ENCODE data around the gene PPDPF. TPM values are rescaled to one million over a fixed set of nuclear protein-coding genes. Genes with fewer than 3 reads are reported as not detected.

The PPDPF gene
- total and polyA plus RNA-seq, 5 experiments from 2014 or later, result 47.4 to 229 (median 93.1) TPM

GRCh38 chr20:63520934-63521601 lies 503 bp downstream of the PPDPF start:
- Mint-ChIP-seq H3K9me3 (peaks cover 0 to 8% (median 1%) of the 10 kb centered on the region in 9 donors), H3K27ac (peak overlapping the region in 6 of 10 donors; percentile 31 to 88 (median 62)), H3K4me1 (peaks cover 12 to 24% (median 17%) of the 10 kb centered on the region in 4 donors), H3K36me3 (peaks cover 0 to 17% (median 16%) of the 10 kb centered on the region in 3 donors), H3K27me3 (no peaks in the 10 kb centered on the region), H3K4me3 (peak overlapping the region; percentile 69 to 89 (median 76))
- DNase-seq (peak in 9 of 10 donors; percentile 58 to 84 (median 75)), ATAC-seq (peak; percentile 56 to 73)
- POLR2A ChIA-PET, result interaction anchor here (0.7 to 7.8 kb wide), 35 partner anchors 10 to 735 kb away, joined by 3 to 174 read pairs (median 5); partner anchors contain the start of genes ARFRP1, GMEB2, LIME1 and PCMTD2

GRCh38 chr20:63521602-63522001 lies 1.0 kb downstream of the PPDPF start:
- H3K4me3 Mint-ChIP-seq, result peak overlapping the region; percentile 58 to 89 (median 76)
- H3K36me3 Mint-ChIP-seq, result peaks cover 0 to 17% (median 16%) of the 10 kb centered on the region in 3 donors
- no peaks in the 10 kb centered on the region for H3K27me3 Mint-ChIP-seq
- POLR2A ChIA-PET, result interaction anchor here (0.7 to 7.8 kb wide), 34 partner anchors 11 to 734 kb away, joined by 3 to 174 read pairs (median 5); partner anchors contain the start of genes ARFRP1, GMEB2, LIME1 and PCMTD2
- peak overlapping the region in 6 of 10 donors; percentile 31 to 88 (median 62) for H3K27ac Mint-ChIP-seq
- peak in 1 of 10 donors; percentile 64 for DNase-seq
- peaks cover 0 to 8% (median 1%) of the 10 kb centered on the region in 9 donors for H3K9me3 Mint-ChIP-seq
- peaks cover 12 to 24% (median 19%) of the 10 kb centered on the region in 4 donors for H3K4me1 Mint-ChIP-seq
- ATAC-seq, result no peak

GRCh38 chr20:63522091-63522868 lies 1.7 kb downstream of the PPDPF start:
- POLR2A ChIA-PET, result interaction anchor here (0.7 to 7.8 kb wide), 10 partner anchors 12 to 434 kb away, joined by 3 to 174 read pairs (median 6); partner anchors contain the start of genes ARFRP1, GMEB2, PTK6 and RTEL1
- Mint-ChIP-seq H3K4me3 (peak overlapping the region; percentile 58 to 81 (median 70)), H3K9me3 (peaks cover 0 to 8% (median 1%) of the 10 kb centered on the region in 9 donors), H3K36me3 (peaks cover 0 to 17% (median 16%) of the 10 kb centered on the region in 3 donors), H3K27me3 (no peaks in the 10 kb centered on the region), H3K4me1 (peaks cover 12 to 24% (median 19%) of the 10 kb centered on the region in 4 donors), H3K27ac (peak overlapping the region in 9 of 10 donors; percentile 39 to 88 (median 79))
- peak in 1 of 10 donors; percentile 62 for DNase-seq
- ATAC-seq, result no peak

GRCh38 chr20:63522981-63523611 lies 2.5 kb downstream of the PPDPF start:
- Mint-ChIP-seq H3K4me3 (peak overlapping the region in 8 of 10 donors; percentile 28 to 81 (median 72)), H3K4me1 (peaks cover 8 to 24% (median 17%) of the 10 kb centered on the region in 4 donors), H3K27me3 (no peaks in the 10 kb centered on the region), H3K9me3 (peaks cover 0 to 7% (median 1%) of the 10 kb centered on the region in 9 donors), H3K27ac (peak overlapping the region in 4 of 10 donors; percentile 18 to 88 (median 60)), H3K36me3 (peaks cover 0 to 17% (median 16%) of the 10 kb centered on the region in 3 donors)
- ATAC-seq (no peak), DNase-seq (peak in 1 of 10 donors; percentile 59)
- POLR2A ChIA-PET, result interaction anchor here (0.6 to 7.8 kb wide), 8 partner anchors 11 to 387 kb away, joined by 3 to 174 read pairs (median 4); partner anchors contain the start of genes GMEB2, PTK6 and RTEL1

GRCh38 chr20:63525185-63525584 lies 4.6 kb downstream of the PPDPF start:
- H3K27me3 Mint-ChIP-seq, result no peaks in the 10 kb centered on the region
- peaks cover 0 to 17% (median 16%) of the 10 kb centered on the region in 3 donors for H3K36me3 Mint-ChIP-seq
- peak overlapping the region in 3 of 10 donors; percentile 43 to 68 (median 57) for H3K27ac Mint-ChIP-seq
- H3K4me3 Mint-ChIP-seq, result peak overlapping the region in 3 of 10 donors; percentile 11 to 54 (median 14)
- H3K4me1 Mint-ChIP-seq, result peaks cover 6 to 20% (median 15%) of the 10 kb centered on the region in 4 donors
- ATAC-seq (no peak), DNase-seq (no peak)
- POLR2A ChIA-PET, result interaction anchor here (1.7 kb wide), 1 partner anchor 27 kb away, joined by 3 read pairs; no protein-coding TSS in a partner anchor
- peaks cover 0 to 6% (median 1%) of the 10 kb centered on the region in 9 donors for H3K9me3 Mint-ChIP-seq

GRCh38 chr20:63525971-63526370 lies 5.4 kb downstream of the PPDPF start:
- Mint-ChIP-seq H3K27me3 (no peaks in the 10 kb centered on the region), H3K9me3 (peaks cover 0 to 6% (median 1%) of the 10 kb centered on the region in 9 donors), H3K36me3 (peaks cover 0 to 17% (median 16%) of the 10 kb centered on the region in 3 donors), H3K27ac (peak overlapping the region in 2 of 10 donors; percentile 57 to 82), H3K4me1 (peaks cover 6 to 20% (median 15%) of the 10 kb centered on the region in 4 donors), H3K4me3 (no peak overlapping the region)
- POLR2A ChIA-PET, result interaction anchor here (1.7 kb wide), 1 partner anchor 26 kb away, joined by 3 read pairs; no protein-coding TSS in a partner anchor
- DNase-seq (no peak), ATAC-seq (no peak)

- Mint-ChIP-seq H3K4me3 (no peak overlapping the region), H3K4me1 (peaks cover 8 to 21% (median 13%) of the 10 kb centered on the region in 4 donors), H3K27me3 (no peaks in the 10 kb centered on the region), H3K36me3 (peaks cover 0 to 17% (median 13%) of the 10 kb centered on the region in 3 donors), H3K27ac (peak overlapping the region in 3 of 10 donors; percentile 36 to 66 (median 57)), H3K9me3 (peaks cover 0 to 6% (median 1%) of the 10 kb centered on the region in 9 donors)
- DNase-seq (no peak), ATAC-seq (no peak)
- POLR2A ChIA-PET, result interaction anchor here (0.7 kb wide), 2 partner anchors 77 to 1039 kb away, joined by 4 read pairs; no protein-coding TSS in a partner anchor
Measured at GRCh38 chr20:63527184-63527583, 6.6 kb downstream of the PPDPF start.

- peaks cover 0 to 17% (median 4%) of the 10 kb centered on the region in 4 donors for H3K4me1 Mint-ChIP-seq
- ATAC-seq (no peak), DNase-seq (peak in 1 of 10 donors; percentile 50)
- peaks cover 0 to 3% (median 0%) of the 10 kb centered on the region in 3 donors for H3K36me3 Mint-ChIP-seq
- H3K27me3 Mint-ChIP-seq, result no peaks in the 10 kb centered on the region
- H3K9me3 Mint-ChIP-seq, result no peaks in the 10 kb centered on the region
- peak overlapping the region in 2 of 10 donors; percentile 28 to 80 for H3K27ac Mint-ChIP-seq
- H3K4me3 Mint-ChIP-seq, result no peak overlapping the region
- POLR2A ChIA-PET, result interaction anchor here (0.6 to 11.6 kb wide), 3 partner anchors 8 to 14 kb away, joined by 3 to 174 read pairs (median 9); partner anchors contain the start of genes PPDPF and PTK6
Measured at GRCh38 chr20:63529180-63529860, 8.8 kb downstream of the PPDPF start.

GRCh38 chr20:63529861-63530787 lies 9.6 kb downstream of the PPDPF start:
- Mint-ChIP-seq H3K4me3 (no peak overlapping the region), H3K9me3 (no peaks in the 10 kb centered on the region), H3K36me3 (no peaks in the 10 kb centered on the region), H3K27me3 (no peaks in the 10 kb centered on the region), H3K4me1 (peaks cover 0 to 16% (median 2%) of the 10 kb centered on the region in 4 donors), H3K27ac (peak overlapping the region in 1 of 10 donors; percentile 20)
- POLR2A ChIA-PET, result interaction anchor here (0.6 to 11.6 kb wide), 3 partner anchors 7 to 15 kb away, joined by 3 to 174 read pairs (median 9); partner anchors contain the start of genes PPDPF and PTK6
- ATAC-seq, result no peak
- DNase-seq, result peak in 1 of 10 donors; percentile 53

GRCh38 chr20:63530788-63531160 lies 10.2 kb downstream of the PPDPF start:
- DNase-seq, result no peak
- H3K27me3 Mint-ChIP-seq, result no peaks in the 10 kb centered on the region
- peak overlapping the region in 2 of 10 donors; percentile 20 to 56 for H3K27ac Mint-ChIP-seq
- no peaks in the 10 kb centered on the region for H3K9me3 Mint-ChIP-seq
- POLR2A ChIA-PET, result interaction anchor here (11.6 kb wide), 1 partner anchor 10 kb away, joined by 174 read pairs; the partner anchor contains the start of gene PPDPF
- H3K4me3 Mint-ChIP-seq, result no peak overlapping the region
- peaks cover 0 to 11% (median 2%) of the 10 kb centered on the region in 4 donors for H3K4me1 Mint-ChIP-seq
- no peaks in the 10 kb centered on the region for H3K36me3 Mint-ChIP-seq
- no peak for ATAC-seq
